NCI-H1092 treated with DMSO at 0.1 percent for 48 hours (cell line): Measurements from ENCODE around the gene UHRF2.
"Not testable (repeated sequence)": the region's sequence is repeated elsewhere in the genome, so short reads cannot be mapped to it uniquely, and the experiment has no call there.

ENCODE experiments used
- DNase-seq: peaks from one replicate; lab custom pipeline; 2025; lab: John Stamatoyannopoulos, UW

Gene UHRF2

GRCh38 chr9:6428940-6429889 is 16.2 kb downstream of the UHRF2 start:
- DNase-seq, result no peak

GRCh38 chr9:6431038-6431437 is 18.0 kb downstream of the UHRF2 start:
- no peak for DNase-seq

GRCh38 chr9:6433410-6433809 is 20.4 kb downstream of the UHRF2 start:
- no peak for DNase-seq

GRCh38 chr9:6439051-6439703 is 26.2 kb downstream of the UHRF2 start:
- no peak for DNase-seq

GRCh38 chr9:6440405-6440804 is 27.4 kb downstream of the UHRF2 start:
- no peak for DNase-seq

- DNase-seq, result no peak
Observed at GRCh38 chr9:6441269-6441668, 28.3 kb downstream of the UHRF2 start.

GRCh38 chr9:6443661-6444060 is 30.7 kb downstream of the UHRF2 start:
- DNase-seq, result no peak

GRCh38 chr9:6444128-6444527 is 31.1 kb downstream of the UHRF2 start:
- DNase-seq, result no peak

GRCh38 chr9:6449086-6449485 is 36.1 kb downstream of the UHRF2 start:
- DNase-seq, result no peak

GRCh38 chr9:6449645-6450044 is 36.6 kb downstream of the UHRF2 start:
- no peak for DNase-seq

- no peak for DNase-seq
Observed at GRCh38 chr9:6450641-6451375, 37.8 kb downstream of the UHRF2 start.

GRCh38 chr9:6455292-6455691 is 42.3 kb downstream of the UHRF2 start:
- not testable (repeated sequence) for DNase-seq

- DNase-seq, result not testable (repeated sequence)
Observed at GRCh38 chr9:6458704-6459103, 45.7 kb downstream of the UHRF2 start.

- no peak for DNase-seq
Observed at GRCh38 chr9:6459718-6460117, 46.7 kb downstream of the UHRF2 start.

GRCh38 chr9:6460189-6460768 is 47.3 kb downstream of the UHRF2 start:
- DNase-seq, result no peak

- no peak for DNase-seq
Observed at GRCh38 chr9:6461619-6462018, 48.6 kb downstream of the UHRF2 start.

- no peak for DNase-seq
Observed at GRCh38 chr9:6467006-6467625, 54.1 kb downstream of the UHRF2 start.

GRCh38 chr9:6471231-6471850 is 58.3 kb downstream of the UHRF2 start:
- DNase-seq, result no peak

GRCh38 chr9:6473151-6473550 is 60.2 kb downstream of the UHRF2 start:
- DNase-seq, result no peak

- DNase-seq, result no peak
Observed at GRCh38 chr9:6479959-6480358, 67.0 kb downstream of the UHRF2 start.

- no peak for DNase-seq
Observed at GRCh38 chr9:6484210-6484609, 71.2 kb downstream of the UHRF2 start.
